Lower leg skin (tissue), 3 donors: ENCODE data around the gene KIF26B.

Experiments
- CTCF ChIP-seq, 3 donors: fragments of 450-650 bp; IDR thresholded peaks; one replicate each; pipeline ENCODE4 v1.5.1; 2016; ENCODE audit warnings: antibody characterized with exemption in 3 of 3, mild to moderate bottlenecking in 3 of 3, moderate library complexity in 2 of 3
- POLR2A ChIP-seq, 2 donors: fragments of 450-650 bp; IDR thresholded peaks; one replicate each; pipeline ENCODE4 v1.6.1; 2016 to 2017; ENCODE audit warnings: antibody characterized with exemption in 2 of 2, mild to moderate bottlenecking in 1 of 2, moderate library complexity in 1 of 2

GRCh38 chr1:245142171-245142798 is 12.5 kb upstream of the KIF26B start:
- TF ChIP-seq CTCF (IDR thresholded peaks at IDR 0.05) (no peak), POLR2A (IDR thresholded peaks at IDR 0.05) (no peak)
